ENCODE measurements around the gene SNPH. TPM values are rescaled to one million over a fixed set of nuclear protein-coding genes. Genes with fewer than 3 reads are reported as not detected.
"Not testable (repeated sequence)": the region's sequence is repeated elsewhere in the genome, so short reads cannot be mapped to it uniquely, and the experiment has no call there.

SNPH gene
- total RNA-seq, 2 experiments from 2014 or later, result 3.6 to 4.2 TPM

- DNase-seq (no peak), ATAC-seq (no peak)
- no peaks in the 10 kb centered on the region for H3K9me3 Mint-ChIP-seq (ENCODE audit: low read depth)
- H3K27me3 Mint-ChIP-seq, result no peaks in the 10 kb centered on the region
- H3K4me3 Mint-ChIP-seq, result no peak overlapping the region
- peaks cover 11% of the 10 kb centered on the region for H3K36me3 Mint-ChIP-seq
- peaks cover 20% of the 10 kb centered on the region for H3K4me1 Mint-ChIP-seq
- no peak overlapping the region for H3K27ac Mint-ChIP-seq
- CTCF ChIA-PET, result interaction anchor here (1.3 kb wide), 1 partner anchor 13 kb away, joined by 3 read pairs; no protein-coding TSS in a partner anchor
Observed at GRCh38 chr20:1338096-1338495, 72.0 kb downstream of the SNPH start.

DNA sequence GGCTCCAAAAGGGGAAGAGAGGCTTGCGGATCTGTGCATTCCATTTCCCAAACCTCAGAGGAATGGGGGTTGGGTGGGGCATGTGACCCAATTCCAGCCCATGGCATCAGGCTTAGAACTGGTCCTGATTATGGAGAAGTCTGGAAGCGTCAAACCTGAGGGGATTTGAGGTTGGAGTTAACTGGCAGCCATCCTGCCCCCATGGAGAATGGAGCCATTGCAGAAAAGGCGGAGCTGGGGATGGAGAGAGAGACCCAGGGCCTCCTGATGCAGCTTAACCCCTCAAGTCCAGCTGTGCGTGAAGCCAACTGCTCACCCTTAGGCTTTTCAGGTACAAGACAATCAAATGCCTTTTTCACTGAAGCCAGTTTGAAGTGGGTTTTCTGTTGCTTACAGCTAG is 72.7 kb downstream of the SNPH start:
- CTCF ChIA-PET, result interaction anchor here (1.3 kb wide), 1 partner anchor 13 kb away, joined by 3 read pairs; no protein-coding TSS in a partner anchor
- Mint-ChIP-seq H3K36me3 (peaks cover 7% of the 10 kb centered on the region), H3K27ac (no peak overlapping the region), H3K4me3 (no peak overlapping the region), H3K4me1 (peaks cover 22% of the 10 kb centered on the region), H3K9me3 (ENCODE audit: low read depth) (no peaks in the 10 kb centered on the region), H3K27me3 (no peaks in the 10 kb centered on the region)
- no peak for DNase-seq
- ATAC-seq, result no peak

GRCh38 chr20:1341561-1342265 is 75.6 kb downstream of the SNPH start:
- Mint-ChIP-seq H3K9me3 (ENCODE audit: low read depth) (no peaks in the 10 kb centered on the region), H3K4me3 (no peak overlapping the region), H3K36me3 (peaks cover 9% of the 10 kb centered on the region), H3K27me3 (no peaks in the 10 kb centered on the region), H3K4me1 (peaks cover 25% of the 10 kb centered on the region), H3K27ac (no peak overlapping the region)
- ATAC-seq (no peak), DNase-seq (peak; percentile 33)
- CTCF ChIA-PET, result no interaction called here

- not testable (repeated sequence) for H3K27me3 Mint-ChIP-seq; DNase-seq; H3K4me3 Mint-ChIP-seq; ATAC-seq; H3K9me3 Mint-ChIP-seq (ENCODE audit: low read depth)
- CTCF ChIA-PET, result interaction anchor here (1.1 to 3.0 kb wide), 2 partner anchors 11 to 14 kb away, joined by 3 to 9 read pairs; no protein-coding TSS in a partner anchor
- peak overlapping the region; percentile 22 for H3K27ac Mint-ChIP-seq
- H3K4me1 Mint-ChIP-seq, result peaks cover 33% of the 10 kb centered on the region
- peaks cover 22% of the 10 kb centered on the region for H3K36me3 Mint-ChIP-seq
Observed at GRCh38 chr20:1343446-1344124, 77.5 kb downstream of the SNPH start.

DNA sequence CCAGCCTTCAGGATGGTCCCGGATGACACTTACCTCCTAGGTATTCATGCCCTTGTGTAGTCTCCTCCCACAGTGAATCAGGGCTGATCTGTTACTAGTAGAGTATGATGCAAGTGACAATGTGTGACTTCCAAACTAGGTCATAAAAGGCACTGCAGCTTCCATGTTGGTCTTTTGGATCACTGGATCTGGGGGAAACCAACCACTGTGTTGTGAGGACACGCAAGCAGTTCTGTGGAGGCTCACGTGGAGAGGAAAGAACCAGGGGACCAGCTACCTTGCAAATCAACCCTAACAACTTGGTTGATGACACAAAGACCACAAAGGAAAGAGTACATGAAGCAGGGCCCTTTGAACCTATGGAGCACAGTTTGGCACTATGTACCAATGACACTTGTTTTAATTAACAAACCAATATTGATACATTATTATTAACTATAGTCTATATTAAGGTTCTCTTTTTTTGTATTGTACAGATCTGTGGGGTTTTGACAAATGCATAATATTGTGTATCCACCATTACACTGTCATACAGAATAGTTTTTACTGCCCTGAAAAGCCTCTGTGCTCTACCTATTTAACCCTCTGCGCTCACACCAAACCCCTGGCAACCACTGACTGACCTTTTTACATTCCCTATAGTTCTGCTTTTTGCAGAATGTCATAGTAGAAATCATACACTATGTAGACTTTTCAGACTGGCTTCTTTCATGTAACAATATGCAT is 79.1 kb downstream of the SNPH start:
- Mint-ChIP-seq H3K9me3 (ENCODE audit: low read depth) (peaks cover 6% of the 10 kb centered on the region), H3K27ac (peak overlapping the region; percentile 50), H3K27me3 (no peaks in the 10 kb centered on the region), H3K4me3 (no peak overlapping the region), H3K4me1 (peaks cover 33% of the 10 kb centered on the region), H3K36me3 (peaks cover 31% of the 10 kb centered on the region)
- ATAC-seq (peak; percentile 49), DNase-seq (peak; percentile 41)
- CTCF ChIA-PET, result interaction anchor here (0.9 to 3.0 kb wide), 4 partner anchors 9 to 19 kb away, joined by 3 to 9 read pairs (median 4); no protein-coding TSS in a partner anchor

DNA sequence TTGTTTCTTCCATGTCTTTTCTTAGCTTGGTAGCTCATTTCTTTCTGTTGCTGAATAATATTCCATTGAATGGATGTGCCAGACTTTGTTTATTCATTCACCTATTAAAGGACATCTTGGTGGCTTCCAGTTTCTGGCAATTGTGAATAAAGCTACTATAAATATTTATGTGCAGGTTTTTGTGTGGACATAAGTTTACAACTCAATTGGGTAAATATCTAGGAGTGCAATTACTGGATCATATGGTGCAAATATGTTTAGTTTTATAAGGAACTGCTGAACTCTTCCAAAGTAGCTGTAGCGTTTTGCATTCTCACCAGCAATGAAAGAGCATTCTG is 79.6 kb downstream of the SNPH start:
- peaks cover 35% of the 10 kb centered on the region for H3K36me3 Mint-ChIP-seq
- H3K9me3 Mint-ChIP-seq (ENCODE audit: low read depth), result peaks cover 10% of the 10 kb centered on the region
- ATAC-seq (no peak), DNase-seq (no peak)
- H3K4me1 Mint-ChIP-seq, result peaks cover 33% of the 10 kb centered on the region
- no peaks in the 10 kb centered on the region for H3K27me3 Mint-ChIP-seq
- CTCF ChIA-PET, result interaction anchor here (0.9 to 3.0 kb wide), 4 partner anchors 9 to 20 kb away, joined by 3 to 9 read pairs (median 4); no protein-coding TSS in a partner anchor
- H3K27ac Mint-ChIP-seq, result peak overlapping the region; percentile 37
- no peak overlapping the region for H3K4me3 Mint-ChIP-seq

GRCh38 chr20:1346315-1346969 is 80.3 kb downstream of the SNPH start:
- Mint-ChIP-seq H3K27me3 (no peaks in the 10 kb centered on the region), H3K4me3 (peak overlapping the region; percentile 29), H3K4me1 (peaks cover 33% of the 10 kb centered on the region), H3K27ac (peak overlapping the region; percentile 62), H3K9me3 (ENCODE audit: low read depth) (peaks cover 10% of the 10 kb centered on the region), H3K36me3 (peaks cover 41% of the 10 kb centered on the region)
- ATAC-seq (peak; percentile 36), DNase-seq (no peak)
- CTCF ChIA-PET, result interaction anchor here (0.9 to 1.3 kb wide), 3 partner anchors 10 to 20 kb away, joined by 3 to 4 read pairs (median 3); no protein-coding TSS in a partner anchor

- Mint-ChIP-seq H3K9me3 (ENCODE audit: low read depth) (peaks cover 15% of the 10 kb centered on the region), H3K27me3 (no peaks in the 10 kb centered on the region), H3K4me3 (no peak overlapping the region), H3K27ac (no peak overlapping the region), H3K4me1 (peaks cover 28% of the 10 kb centered on the region), H3K36me3 (peaks cover 74% of the 10 kb centered on the region)
- DNase-seq (no peak), ATAC-seq (no peak)
- CTCF ChIA-PET, result no interaction called here
Observed at GRCh38 chr20:1353956-1354355, 87.9 kb downstream of the SNPH start.

GRCh38 chr20:1357921-1358671 is 92.0 kb downstream of the SNPH start:
- peak overlapping the region; percentile 96 for H3K27ac Mint-ChIP-seq
- H3K4me1 Mint-ChIP-seq, result peaks cover 63% of the 10 kb centered on the region

More at GRCh38 chr20:1357921-1358671, 92.0 kb downstream of the SNPH start:
- Mint-ChIP-seq H3K27me3 (no peaks in the 10 kb centered on the region), H3K36me3 (peaks cover 73% of the 10 kb centered on the region), H3K4me3 (peak overlapping the region; percentile 61), H3K9me3 (ENCODE audit: low read depth) (peaks cover 8% of the 10 kb centered on the region)
- CTCF ChIA-PET, result interaction anchor here (0.6 to 1.5 kb wide), 17 partner anchors 9 to 145 kb away, joined by 3 to 9 read pairs (median 4); partner anchors contain the start of gene SDCBP2
- DNase-seq (peak; percentile 85), ATAC-seq (peak; percentile 96)

Other genes with a start within 250 kb of the SNPH start
- 100 to 1,000 TPM; 146 to 147 TPM for gene PSMF1, start 147.7 kb upstream of the SNPH start, total RNA-seq
- gene TMEM74B, start 81.3 kb upstream of the SNPH start, total RNA-seq, result under 1 TPM; 0.45 to 0.55 TPM
- not detected for gene C20orf202, start 62.8 kb upstream of the SNPH start, total RNA-seq
- under 1 TPM in 1 of 2 experiments, not detected in 1; 0.67 TPM for gene RAD21L1, start 40.2 kb upstream of the SNPH start, total RNA-seq
- gene SDCBP2, start 62.8 kb downstream of the SNPH start, total RNA-seq, result 1 to 10 TPM; 2.1 to 4.3 TPM
- gene FKBP1A, start 126.8 kb downstream of the SNPH start, total RNA-seq, result 100 to 1,000 TPM; 247 to 273 TPM
- 10 to 100 TPM; 55.6 to 65.0 TPM for gene NSFL1C, start 200.6 kb downstream of the SNPH start, total RNA-seq
- gene SIRPB2, start 225.1 kb downstream of the SNPH start, total RNA-seq, result not detected

Measured in activated CD8-positive, alpha-beta memory T cell treated with anti-CD3 and anti-CD28 coated beads, Interleukin-2, amount 10 ng/mL, durations not matched to agents 7 days and 5 days (primary cell).